Neuronal stem cell (in vitro differentiated cells): ENCODE measurements around the gene KCNH2.

Experiments
- DNase-seq: peaks from one replicate; pipeline ENCODE4 v3.0.0-alpha.2; 2013; ENCODE audit warnings: low spot score
- H2AFZ ChIP-seq: one replicate; pipeline ENCODE4 v1.6.1; 2013; ENCODE audit warnings: mild to moderate bottlenecking, low read length, inconsistent platforms
- H2AK5ac ChIP-seq: 2 replicates; pipeline ENCODE4 v1.6.1; 2013; ENCODE audit warnings: low read depth, mild to moderate bottlenecking, inconsistent platforms, low read length, moderate library complexity, mixed read lengths
- H2BK120ac ChIP-seq: 2 replicates; pipeline ENCODE4 v1.6.1; 2013; ENCODE audit warnings: low read depth, mild to moderate bottlenecking, inconsistent platforms, low read length, moderate library complexity, mixed read lengths
- H2BK12ac ChIP-seq: one replicate; pipeline ENCODE4 v1.6.1; 2013; ENCODE audit warnings: low read length, inconsistent platforms
- H2BK15ac ChIP-seq: 2 replicates; pipeline ENCODE4 v1.6.1; 2013; ENCODE audit warnings: mild to moderate bottlenecking, low read length, inconsistent platforms, mixed read lengths
- H2BK5ac ChIP-seq: one replicate; pipeline ENCODE4 v1.6.1; 2013; ENCODE audit warnings: inconsistent platforms, mild to moderate bottlenecking, low read length, moderate library complexity
- H3K14ac ChIP-seq: one replicate; pipeline ENCODE4 v1.6.1; 2013; ENCODE audit warnings: low read length, inconsistent platforms
- H3K18ac ChIP-seq: 2 replicates; pipeline ENCODE4 v1.6.1; 2013; ENCODE audit warnings: low read length, inconsistent platforms
- H3K23ac ChIP-seq: 2 replicates; pipeline ENCODE4 v1.6.1; 2013; ENCODE audit warnings: low read depth, mild to moderate bottlenecking, mixed read lengths, low read length, inconsistent platforms; ENCODE audit not compliant: poor library complexity
- H3K27ac ChIP-seq: replicated peaks from 3 replicates; pipeline ENCODE4 v1.5.1; 2013; ENCODE audit warnings: low read length, inconsistent platforms
- H3K27me3 ChIP-seq, 3 experiments: 2 replicates each; pipeline ENCODE4 v1.6.1; 2013; ENCODE audit warnings: low read length in 3 of 3, mild to moderate bottlenecking in 2 of 3, inconsistent platforms in 1 of 3, low read depth in 1 of 3, mixed read lengths in 1 of 3, moderate library complexity in 1 of 3; ENCODE audit not compliant: control insufficient read depth in 3 of 3, insufficient read depth in 3 of 3
- H3K36me3 ChIP-seq, 2 donors: replicated peaks in 1 of 2; 2 replicates each; pipeline ENCODE4 v1.6.1; 2013; ENCODE audit warnings: low read length in 2 of 2; ENCODE audit not compliant: control insufficient read depth in 2 of 2, insufficient read depth in 2 of 2
- H3K4ac ChIP-seq: 2 replicates; pipeline ENCODE4 v1.6.1; 2013; ENCODE audit warnings: inconsistent platforms, mild to moderate bottlenecking, low read length, moderate library complexity
- H3K4me1 ChIP-seq, 2 donors: 1 replicate in 1 of 2; 2 replicates in 1 of 2; pipeline ENCODE4 v1.6.1; 2013; ENCODE audit warnings: low read length in 2 of 2, low read depth in 1 of 2; ENCODE audit not compliant: control insufficient read depth in 2 of 2, insufficient read depth in 1 of 2
- H3K4me2 ChIP-seq: one replicate; pipeline ENCODE4 v1.6.1; 2013; ENCODE audit warnings: mild to moderate bottlenecking, low read length, inconsistent platforms; ENCODE audit not compliant: insufficient read depth, poor library complexity, severe bottlenecking
- H3K4me3 ChIP-seq, 2 donors: 2 replicates each; pipeline ENCODE4 v1.5.1; 2013; ENCODE audit warnings: low read length in 2 of 2, mild to moderate bottlenecking in 2 of 2, inconsistent platforms in 1 of 2, moderate library complexity in 1 of 2
- H3K79me1 ChIP-seq: one replicate; pipeline ENCODE4 v1.6.1; 2013; ENCODE audit warnings: low read depth, mild to moderate bottlenecking, inconsistent platforms, low read length, moderate library complexity
- H3K9ac ChIP-seq: one replicate; pipeline ENCODE4 v1.6.1; 2013; ENCODE audit warnings: mild to moderate bottlenecking, low read depth, low read length, inconsistent platforms; ENCODE audit not compliant: poor library complexity
- H3K9me3 ChIP-seq, 2 donors: replicated peaks in 1 of 2; 2 replicates each; pipeline versions ENCODE3 to v1.6.1; 2013; ENCODE audit warnings: low read length in 2 of 2, mild to moderate bottlenecking in 2 of 2, inconsistent platforms in 1 of 2, low read depth in 1 of 2, mixed read lengths in 1 of 2, moderate library complexity in 1 of 2; ENCODE audit not compliant: control insufficient read depth in 2 of 2, insufficient read depth in 1 of 2
- H4K8ac ChIP-seq: one replicate; pipeline ENCODE4 v1.6.1; 2013; ENCODE audit warnings: low read depth, mild to moderate bottlenecking, inconsistent platforms, low read length, moderate library complexity
- H4K91ac ChIP-seq: one replicate; pipeline ENCODE4 v1.6.1; 2013; ENCODE audit warnings: low read length, low read depth, mild to moderate bottlenecking, inconsistent platforms; ENCODE audit not compliant: poor library complexity
- WGBS, 2 donors: extraction: QIAGEN DNeasy Blood & Tissue Kit; methylation state at CpG; one replicate each; pipeline ENCODE4 v1.1.7; 2013; ENCODE audit warnings: missing lambda C conversion rate in 2 of 2, mixed read lengths in 1 of 2; ENCODE audit not compliant: insufficient read length in 2 of 2, insufficient replicate concordance in 1 of 2; ENCODE audit errors: extremely low coverage in 2 of 2; 5-methylcytosine and 5-hydroxymethylcytosine counted together

Gene KCNH2

GRCh38 chr7:150945853-150946420, 32.2 kb downstream of the KCNH2 start:
- Histone ChIP-seq H3K36me3 (no peaks in the 10 kb centered on the region), H2BK5ac (peak overlapping the region; percentile 19), H2AK5ac (peak overlapping the region; percentile 78), H2AFZ (no peak overlapping the region), H3K4me1 (peaks cover 26 to 29% of the 10 kb centered on the region in 2 donors), H3K27ac (no peak overlapping the region), H3K23ac (peak overlapping the region; percentile 87), H2BK15ac (peak overlapping the region; percentile 71), H3K14ac (peak overlapping the region; percentile 97), H3K9me3 (no peaks in the 10 kb centered on the region), H3K4ac (no peak overlapping the region), H3K4me2 (no peak overlapping the region), H4K8ac (no peak overlapping the region), H3K27me3 (peaks cover 0 to 13% (median 6%) of the 10 kb centered on the region in 3 experiments), H3K79me1 (peaks cover 2% of the 10 kb centered on the region), H3K18ac (peak overlapping the region; percentile 82), H4K91ac (peak overlapping the region; percentile 48), H3K9ac (peak overlapping the region; percentile 40), H2BK120ac (no peak overlapping the region), H3K4me3 (no peak overlapping the region), H2BK12ac (no peak overlapping the region)
- WGBS, 2 donors = no CpG with 5 or more reads among the region's 17 CpGs
- no peak for DNase-seq

- Histone ChIP-seq H3K4me2 (no peak overlapping the region), H3K36me3 (no peaks in the 10 kb centered on the region), H3K27ac (no peak overlapping the region), H3K4me1 (peaks cover 26 to 29% of the 10 kb centered on the region in 2 donors), H3K4ac (no peak overlapping the region), H4K91ac (no peak overlapping the region), H3K18ac (peak overlapping the region; percentile 81), H3K14ac (no peak overlapping the region), H2AK5ac (peak overlapping the region; percentile 95), H3K27me3 (peaks cover 0 to 15% (median 6%) of the 10 kb centered on the region in 3 experiments), H3K9me3 (no peaks in the 10 kb centered on the region), H2AFZ (peak overlapping the region; percentile 35), H2BK15ac (peak overlapping the region; percentile 45), H3K79me1 (peaks cover 2% of the 10 kb centered on the region), H2BK12ac (no peak overlapping the region), H4K8ac (no peak overlapping the region), H3K23ac (peak overlapping the region; percentile 87), H2BK120ac (no peak overlapping the region), H3K9ac (peak overlapping the region; percentile 50), H2BK5ac (peak overlapping the region; percentile 19), H3K4me3 (no peak overlapping the region)
- no CpG with 5 or more reads among the region's 19 CpGs for WGBS, 2 donors
- no peak for DNase-seq
Observed at GRCh38 chr7:150945171-150945852, 32.8 kb downstream of the KCNH2 start.

GRCh38 chr7:150944066-150945042, 33.8 kb downstream of the KCNH2 start:
- H4K8ac ChIP-seq = no peak overlapping the region
- no CpG with 5 or more reads among the region's 6 CpGs for WGBS, 2 donors
- H3K27ac ChIP-seq = no peak overlapping the region

More at GRCh38 chr7:150944066-150945042, 33.8 kb downstream of the KCNH2 start:
- peak overlapping the region; percentile 45 for H3K23ac ChIP-seq
- H2BK15ac ChIP-seq = no peak overlapping the region
- no peaks in the 10 kb centered on the region for H3K9me3 ChIP-seq
- no peak overlapping the region for H4K91ac ChIP-seq
- H3K79me1 ChIP-seq = peaks cover 2% of the 10 kb centered on the region
- H2AK5ac ChIP-seq = peak overlapping the region; percentile 30
- no peak overlapping the region for H3K9ac ChIP-seq
- H3K18ac ChIP-seq = peak overlapping the region; percentile 55
- DNase-seq = no peak
- H3K27me3 ChIP-seq = peaks cover 0 to 15% (median 6%) of the 10 kb centered on the region in 3 experiments
- H3K4me3 ChIP-seq = no peak overlapping the region
- no peak overlapping the region for H2BK5ac ChIP-seq
- H3K14ac ChIP-seq = no peak overlapping the region
- H2BK120ac ChIP-seq = no peak overlapping the region
- H3K4me1 ChIP-seq = peaks cover 21 to 22% of the 10 kb centered on the region in 2 donors
- H2BK12ac ChIP-seq = no peak overlapping the region
- no peak overlapping the region for H3K4me2 ChIP-seq
- H3K36me3 ChIP-seq = no peaks in the 10 kb centered on the region
- H3K4ac ChIP-seq = no peak overlapping the region
- H2AFZ ChIP-seq = no peak overlapping the region
